NCI-H748 treated with DMSO at 0.1 percent for 48 hours (cell line): ENCODE results near the gene EFCAB5.
"Not testable (repeated sequence)": the region's sequence is repeated elsewhere in the genome, so short reads cannot be mapped to it uniquely, and the experiment has no call there.

Experiments
- DNase-seq: peaks from one replicate; lab custom pipeline; 2025; lab: John Stamatoyannopoulos, UW

EFCAB5 gene

DNA sequence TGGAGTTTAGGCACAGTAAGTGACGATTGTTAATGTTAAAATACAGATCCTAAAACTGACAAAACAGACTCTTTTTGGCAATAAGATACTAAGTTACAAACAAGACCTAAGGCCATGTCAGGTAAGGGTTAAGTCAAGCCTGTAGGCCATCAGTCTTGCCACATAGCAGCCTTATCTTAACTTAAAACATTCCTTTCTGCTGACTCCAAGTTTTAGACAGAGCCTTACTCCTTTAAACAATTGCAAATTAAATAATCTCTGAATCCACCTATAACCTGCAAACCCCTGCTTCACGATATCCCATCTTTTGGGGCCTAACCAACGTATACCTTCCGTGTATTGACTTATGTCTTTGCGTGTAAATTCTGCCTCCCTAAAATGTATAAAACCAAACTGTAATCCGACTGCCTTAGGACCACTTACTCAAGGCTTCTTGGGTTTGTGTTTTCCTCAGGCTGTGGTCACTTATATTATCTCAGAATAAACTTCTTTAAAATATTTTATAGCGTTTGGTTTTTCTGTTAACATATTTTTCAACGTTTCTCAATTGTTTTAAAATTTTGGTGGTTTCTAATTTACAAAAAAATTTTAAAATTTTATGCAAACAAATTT is 64.4 kb downstream of the EFCAB5 start:
- DNase-seq, result no peak

GRCh38 chr17:30011934-30012333 is 70.5 kb downstream of the EFCAB5 start:
- DNase-seq, result not testable (repeated sequence)

- peak; percentile 70 for DNase-seq
Observed at GRCh38 chr17:30021708-30022317, 80.4 kb downstream of the EFCAB5 start.

DNA sequence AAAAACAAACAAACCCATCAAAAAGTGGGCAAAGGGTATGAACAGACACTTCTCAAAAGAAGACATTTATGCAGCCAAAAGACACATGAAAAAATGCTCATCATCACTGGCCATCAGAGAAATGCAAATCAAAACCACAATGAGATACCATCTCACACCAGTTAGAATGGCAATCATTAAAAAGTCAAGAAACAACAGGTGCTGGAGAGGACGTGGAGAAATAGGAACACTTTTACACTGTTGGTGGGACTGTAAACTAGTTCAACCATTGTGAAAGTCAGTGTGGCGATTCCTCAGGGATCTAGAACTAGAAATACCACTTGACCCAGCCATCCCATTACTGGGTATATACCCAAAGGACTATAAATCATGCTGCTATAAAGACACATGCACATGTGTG is 83.9 kb downstream of the EFCAB5 start:
- DNase-seq, result not testable (repeated sequence)

- DNase-seq, result no peak
Observed at GRCh38 chr17:30027676-30028075, 86.2 kb downstream of the EFCAB5 start.

DNA sequence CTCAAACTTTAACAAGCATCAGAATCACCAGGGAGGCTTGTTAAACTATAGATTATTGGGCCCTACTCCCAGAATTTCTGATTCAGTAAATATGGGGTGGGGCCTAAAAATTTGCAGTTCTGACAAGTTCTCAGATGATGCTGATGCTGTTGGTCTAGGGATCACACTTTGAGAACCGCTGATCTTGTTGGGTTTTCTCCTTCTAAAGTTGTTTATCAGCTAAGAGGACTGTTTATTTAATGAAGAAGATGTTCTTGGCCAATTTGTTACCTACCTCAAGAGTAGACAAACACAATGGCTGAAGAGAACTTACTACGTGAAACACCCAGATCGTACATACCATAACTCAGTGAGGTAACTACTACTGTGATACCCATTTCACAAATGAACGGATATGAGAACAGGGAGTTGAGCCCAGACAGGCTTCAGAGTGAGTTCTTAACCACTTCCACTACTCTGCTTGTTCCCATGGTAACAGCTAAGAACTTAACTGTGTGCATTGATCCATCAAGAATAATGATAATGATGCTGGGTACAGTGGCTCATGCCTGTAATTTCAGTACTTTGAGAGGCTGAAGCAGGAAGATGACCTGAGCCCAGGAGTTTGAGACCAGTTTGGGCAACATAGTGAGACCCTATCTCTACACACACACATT is 89.9 kb downstream of the EFCAB5 start:
- DNase-seq, result no peak

DNA sequence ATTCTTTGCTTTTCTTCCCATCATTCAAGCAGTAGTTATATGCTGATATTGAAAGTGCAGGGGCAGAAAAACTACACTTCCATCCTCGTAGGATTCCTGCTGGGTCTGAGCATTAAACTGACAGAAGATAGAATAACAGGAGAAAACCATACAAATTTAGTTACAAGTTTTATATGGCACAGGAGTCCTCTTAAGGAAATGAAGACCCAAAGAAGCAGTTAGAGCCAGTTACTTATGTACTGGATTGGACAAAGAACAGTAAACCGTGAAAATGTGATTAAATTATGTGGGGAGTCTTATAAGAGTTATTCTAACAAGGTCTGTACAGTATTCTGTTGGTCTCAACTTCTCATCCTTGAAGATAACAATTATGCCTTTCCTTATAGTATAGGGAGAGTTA is 93.9 kb downstream of the EFCAB5 start:
- DNase-seq, result no peak

DNA sequence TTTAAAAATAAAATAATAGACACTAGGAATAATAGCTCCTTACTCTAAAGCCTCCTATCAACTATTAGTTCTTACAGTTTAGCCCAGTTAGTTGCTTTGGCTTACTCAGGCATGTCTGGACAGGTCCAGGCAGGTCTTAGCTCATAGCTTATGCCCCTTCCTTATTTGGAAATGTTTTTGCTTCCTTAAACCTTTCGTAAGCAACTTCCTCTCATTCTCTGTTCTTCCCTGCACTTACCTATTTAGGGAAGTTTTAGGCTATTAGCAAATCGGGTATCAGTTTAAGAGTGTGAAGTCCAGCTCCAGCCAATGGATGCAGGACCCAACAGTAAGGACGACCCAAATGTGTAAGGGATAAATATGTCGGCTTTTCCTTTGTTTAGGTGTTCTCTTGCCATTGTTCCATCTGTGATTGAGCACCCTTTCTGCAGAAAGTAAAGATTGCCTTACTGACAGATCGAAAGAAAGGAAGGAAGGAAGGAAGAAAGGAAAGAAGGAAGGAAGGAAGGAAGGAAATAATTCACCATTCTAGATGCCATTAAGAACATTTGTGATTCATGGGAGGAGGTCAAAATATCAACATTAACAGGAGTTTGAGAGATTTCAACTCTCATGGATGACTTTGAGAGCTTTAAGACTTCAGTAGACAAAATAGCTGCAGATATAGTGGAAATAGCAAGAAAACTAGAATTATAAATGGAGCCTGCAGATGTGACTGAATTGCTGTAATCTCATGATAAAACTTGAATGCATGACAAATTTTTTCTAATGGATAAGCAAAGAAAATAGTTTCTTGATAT is 99.5 kb downstream of the EFCAB5 start:
- not testable (repeated sequence) for DNase-seq

DNA sequence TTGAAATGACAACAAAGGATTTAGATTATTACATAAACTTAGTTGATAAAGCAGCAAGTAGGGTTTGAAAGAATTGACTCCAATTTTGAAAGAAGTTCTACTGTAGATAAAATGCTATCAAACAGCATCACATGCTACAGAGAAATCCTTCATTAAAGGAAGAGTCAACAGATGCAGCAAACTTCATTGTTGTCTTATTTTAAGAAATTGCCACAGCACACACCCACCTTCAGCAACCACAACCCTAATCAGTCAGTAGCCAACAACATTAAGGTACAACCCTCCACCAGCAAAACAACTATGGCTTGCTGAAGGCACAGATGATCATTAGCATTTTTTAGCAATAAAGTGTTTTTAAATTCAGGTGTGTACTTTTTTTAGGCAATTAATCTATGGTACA is 100.1 kb downstream of the EFCAB5 start:
- DNase-seq, result no peak

DNA sequence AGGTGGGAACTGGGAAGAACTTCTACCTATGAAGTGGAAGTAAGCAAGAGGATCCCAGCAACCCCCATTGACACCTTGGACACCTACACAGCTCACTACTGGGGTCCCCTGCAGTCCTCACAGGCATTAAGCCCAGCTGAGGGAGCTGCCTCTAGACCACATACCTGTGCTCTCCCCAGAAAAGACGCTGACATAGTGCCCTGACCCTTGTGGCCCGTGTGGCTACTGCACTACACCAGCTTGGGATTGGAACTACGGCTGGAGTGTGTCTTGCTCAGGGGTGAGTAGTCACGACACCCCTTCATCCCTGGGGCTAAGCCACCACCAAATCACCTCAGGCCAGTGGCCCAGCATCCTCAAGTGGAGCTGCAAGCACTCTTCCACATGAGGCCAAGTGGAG is 120.9 kb downstream of the EFCAB5 start:
- no peak for DNase-seq

- DNase-seq, result no peak
Observed at GRCh38 chr17:30064738-30065137, 123.3 kb downstream of the EFCAB5 start.

- DNase-seq, result no peak
Observed at GRCh38 chr17:30068465-30068864, 127.0 kb downstream of the EFCAB5 start.

GRCh38 chr17:30074254-30074653 is 132.8 kb downstream of the EFCAB5 start:
- DNase-seq, result no peak

- no peak for DNase-seq
Observed at GRCh38 chr17:30074730-30075129, 133.3 kb downstream of the EFCAB5 start.

GRCh38 chr17:30082773-30083172 is 141.3 kb downstream of the EFCAB5 start:
- DNase-seq, result no peak

GRCh38 chr17:30084788-30085187 is 143.4 kb downstream of the EFCAB5 start:
- no peak for DNase-seq

DNA sequence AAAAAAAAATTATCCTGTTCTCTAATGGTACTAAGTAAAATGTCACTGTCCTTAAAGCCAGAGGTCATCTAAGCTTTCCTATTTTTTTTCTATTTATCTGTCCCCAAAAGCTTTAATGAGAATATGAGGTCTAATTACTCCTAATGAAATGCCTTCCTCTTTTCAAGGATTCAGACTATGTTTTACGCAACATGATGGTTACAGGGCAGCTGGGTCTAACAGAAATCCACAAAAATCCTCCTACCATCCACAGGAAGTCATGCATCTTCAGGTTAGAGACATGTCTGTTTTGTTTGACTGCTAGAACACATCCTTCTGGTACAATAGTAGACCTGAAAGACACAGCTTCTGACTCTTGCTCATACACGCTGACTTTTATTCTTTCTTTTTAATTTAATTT is 145.5 kb downstream of the EFCAB5 start:
- DNase-seq, result no peak

DNA sequence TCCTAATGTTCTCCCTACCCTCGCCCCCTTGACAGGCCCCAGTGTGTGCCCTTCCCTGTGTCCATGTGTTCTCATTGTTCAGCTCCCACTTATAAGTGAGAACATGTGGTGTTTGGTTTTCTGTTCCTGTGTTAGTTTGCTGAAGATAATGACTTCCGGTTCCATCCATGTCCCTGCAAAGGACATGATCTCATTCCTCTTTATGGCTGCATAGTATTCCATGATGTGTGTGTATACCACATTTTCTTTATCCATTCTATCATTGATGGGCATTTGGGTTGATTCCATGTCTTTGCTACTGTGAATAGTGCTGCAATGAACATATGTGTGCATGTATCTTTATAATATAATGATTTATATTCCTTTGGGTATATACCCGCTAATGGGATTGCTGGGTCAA is 146.0 kb downstream of the EFCAB5 start:
- not testable (repeated sequence) for DNase-seq

- DNase-seq, result no peak
Observed at GRCh38 chr17:30091121-30091670, 149.8 kb downstream of the EFCAB5 start.

DNA sequence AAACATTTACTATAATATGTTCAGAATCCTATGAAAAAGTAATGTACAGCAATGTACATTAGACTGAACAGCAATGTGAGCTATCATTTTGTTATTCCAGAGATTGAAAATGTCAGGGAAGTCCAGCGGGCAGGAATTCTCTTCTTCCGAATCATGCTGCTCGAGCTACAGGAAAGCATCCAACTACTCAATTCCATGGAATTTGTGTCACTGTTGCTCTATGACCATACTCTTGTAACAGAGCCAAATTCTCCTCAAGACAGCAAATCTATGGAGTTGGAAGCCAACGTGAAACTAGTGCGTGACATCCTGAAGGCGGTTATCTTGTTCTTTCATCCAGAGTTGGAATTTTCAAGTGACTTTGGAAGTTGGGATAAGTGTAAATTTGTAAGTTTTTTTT is 150.3 kb downstream of the EFCAB5 start:
- DNase-seq, result no peak

- no peak for DNase-seq
Observed at GRCh38 chr17:30092886-30093285, 151.5 kb downstream of the EFCAB5 start.

- peak; percentile 40 for DNase-seq
Observed at GRCh38 chr17:30093463-30094147, 152.2 kb downstream of the EFCAB5 start.
